Panc1 (cell line): ENCODE measurements around the gene LINC01488. TPM values are rescaled to one million over a fixed set of nuclear protein-coding genes. Genes with fewer than 3 reads are reported as not detected.

Experiments
- ATAC-seq: fragments of 200-7000 bp; cut with Tn5 transposase; 2 replicates; pipeline ENCODE4 v1.9.1; 2020; ENCODE audit warnings: mild to moderate bottlenecking, moderate library complexity
- BruUV-seq: library from RNA; stranded (reverse); fragments of 400-500 nt; replicated peaks from 2 replicates; lab custom pipeline; 2021; lab: Mats Ljungman, UMichigan
- CTCF ChIA-PET: fragments of 300-600 bp; sonication (Branson Sonifier 250); formaldehyde crosslinking; loops from one replicate; lab custom pipeline; 2022; ENCODE audit warnings: antibody characterized with exemption; lab: Charles Lee
- POLR2A ChIA-PET: fragments of 300-600 bp; sonication (Branson Sonifier 250); formaldehyde crosslinking; loops from one replicate; lab custom pipeline; 2022; ENCODE audit warnings: antibody characterized with exemption; lab: Charles Lee
- DNase-seq: peaks from one replicate; pipeline ENCODE4 v3.0.0-alpha.2; 2010; ENCODE audit warnings: low read depth, low spot score
- H3K27ac ChIP-seq: 2 replicates; pipeline ENCODE4 v1.5.1; 2011; ENCODE audit warnings: mild to moderate bottlenecking, low read length, inconsistent platforms
- H3K27me3 ChIP-seq: fragments of 200-500 bp; sonication (Bioruptor generic); 2 replicates; pipeline ENCODE4 v1.6.0; 2014; ENCODE audit warnings: low read length, inconsistent platforms; ENCODE audit not compliant: control insufficient read depth, insufficient read depth
- H3K36me3 ChIP-seq: fragments of 200-500 bp; sonication (Bioruptor generic); 2 replicates; pipeline ENCODE4 v1.5.1; 2014; ENCODE audit warnings: inconsistent platforms, mild to moderate bottlenecking, low read length, moderate library complexity; ENCODE audit not compliant: control insufficient read depth, insufficient read depth
- H3K4me1 ChIP-seq: 2 replicates; pipeline ENCODE4 v1.5.1; 2011; ENCODE audit warnings: inconsistent platforms, mild to moderate bottlenecking, low read length, moderate library complexity; ENCODE audit not compliant: control insufficient read depth, insufficient read depth
- H3K4me3 ChIP-seq, 2 experiments: 2 replicates each; pipeline ENCODE4 v1.5.1; 2011 to 2012; ENCODE audit warnings: low read depth in 2 of 2, low read length in 2 of 2, mild to moderate bottlenecking in 2 of 2, inconsistent platforms in 1 of 2, moderate library complexity in 1 of 2
- H3K9me3 ChIP-seq: fragments of 200-500 bp; sonication (Bioruptor generic); 2 replicates; pipeline ENCODE4 v1.5.1; 2014; ENCODE audit warnings: low read depth, mild to moderate bottlenecking, inconsistent platforms, low read length, moderate library complexity; ENCODE audit not compliant: control insufficient read depth, insufficient read depth
- CTCF ChIP-seq: fragments of 450-650 bp; IDR thresholded peaks from 2 replicates; pipeline ENCODE4 v1.5.1; 2017; ENCODE audit warnings: mild to moderate bottlenecking
- POLR2AphosphoS5 ChIP-seq: IDR thresholded peaks from 2 replicates; pipeline ENCODE4 v1.6.1; 2012; ENCODE audit warnings: mild to moderate bottlenecking, low read depth, low read length, moderate library complexity
- REST ChIP-seq, 2 experiments: IDR thresholded peaks; 2 replicates each; pipeline ENCODE4 v1.6.1; 2011 to 2012; ENCODE audit warnings: low read depth in 2 of 2, control low read depth in 1 of 2, low read length in 1 of 2, mild to moderate bottlenecking in 1 of 2, moderate library complexity in 1 of 2; ENCODE audit not compliant: insufficient read depth in 1 of 2
- TCF7L2 ChIP-seq: IDR thresholded peaks from 2 replicates; pipeline ENCODE4 v1.6.1; 2011; ENCODE audit warnings: mild to moderate bottlenecking, low read depth, low read length, inconsistent platforms
- in situ Hi-C: cut with HindIII; loops from 2 replicates; pipeline ENCODE4 v1.10.0; 2016; ENCODE audit warnings: low sequenced_read_pairs, low pct_unique_long_range_greater_than_20kb
- intact Hi-C: fragments of 100-400 bp; cut with micrococcal nuclease; formaldehyde crosslinking; loops from one replicate; pipeline ENCODE4 v1.10.0; 2022; ENCODE audit not compliant: unreplicated experiment
- total RNA-seq: library from RNA; stranded (reverse); gene quantifications from one replicate; pipeline ENCODE4 v1.2.1, GENCODE V29; 2021; ENCODE audit not compliant: unreplicated experiment

Gene LINC01488
- total RNA-seq, 1 experiment from 2014 or later = not detected

GRCh38 chr11:69489746-69490365, 8.4 kb downstream of the LINC01488 start:
- Histone ChIP-seq H3K36me3 (no peaks in the 10 kb centered on the region), H3K9me3 (no peaks in the 10 kb centered on the region), H3K27ac (no peak overlapping the region), H3K4me1 (peaks cover 8% of the 10 kb centered on the region; the same call in 1 of the 2 replicates), H3K27me3 (no peaks in the 10 kb centered on the region), H3K4me3 (no peak overlapping the region)
- in situ Hi-C loops (no loop called here), intact Hi-C loops (loop anchor here (10.0 kb wide), 1 partner anchor 195 kb away; the partner anchor contains the start of gene MYEOV)
- ATAC-seq = no peak
- TF ChIP-seq REST (IDR thresholded peaks at IDR 0.05; ENCODE audit: insufficient read depth in 1 of 2, low read depth in 2 of 2, low read length in 1 of 2) (no peak), TCF7L2 (no peak), POLR2AphosphoS5 (no peak)
- POLR2A ChIA-PET = no interaction called here
- no peak for DNase-seq
- CTCF ChIA-PET = no interaction called here
- BruUV-seq = no TSS peak

- Histone ChIP-seq H3K27ac (no peak overlapping the region), H3K4me1 (peaks cover 4% of the 10 kb centered on the region; the same call in 1 of the 2 replicates), H3K27me3 (no peaks in the 10 kb centered on the region), H3K4me3 (no peak overlapping the region), H3K9me3 (no peaks in the 10 kb centered on the region), H3K36me3 (no peaks in the 10 kb centered on the region)
- ATAC-seq = no peak
- POLR2A ChIA-PET = no interaction called here
- no peak for DNase-seq
- in situ Hi-C loops (no loop called here), intact Hi-C loops (loop anchor here (10.0 kb wide), 1 partner anchor 196 kb away; the partner anchor contains the start of gene MYEOV)
- BruUV-seq = no TSS peak
- TF ChIP-seq CTCF = no peak
- TF ChIP-seq REST (IDR thresholded peaks at IDR 0.05; ENCODE audit: insufficient read depth in 1 of 2, low read depth in 2 of 2, low read length in 1 of 2) = no peak
- TF ChIP-seq TCF7L2 = no peak
- CTCF ChIA-PET = no interaction called here
Observed at GRCh38 chr11:69490516-69490915, 9.1 kb downstream of the LINC01488 start.
